Measurements from ENCODE around the gene ASCC2. TPM values are rescaled to one million over a fixed set of nuclear protein-coding genes. Genes with fewer than 3 reads are reported as not detected.

The ASCC2 gene
- total and polyA plus RNA-seq, 4 donors: 34.6 to 43.7 (median 38.7) TPM

- TF ChIP-seq HNF4A (conservative IDR thresholded peaks at IDR 0.05) (no peak), HNF4G (IDR thresholded peaks at IDR 0.05) (no peak)
These were observed 4.7 kb upstream of the ASCC2 start (continued) for GRCh38 chr22:29842740-29843139.

GRCh38 chr22:29842172-29842571 lies 4.1 kb upstream of the ASCC2 start:
- Histone ChIP-seq H3K4me1 (ENCODE audit: control insufficient read depth in 4 of 4, insufficient read depth in 4 of 4, low read length in 3 of 4) (peaks cover 0 to 12% (median 7%) of the 10 kb centered on the region in 4 donors), H3K27ac (ENCODE audit: low read depth in 1 of 2, low read length in 2 of 2) (no peak overlapping the region), H3K27me3 (ENCODE audit: control insufficient read depth in 4 of 4, insufficient read depth in 4 of 4, low read length in 3 of 4) (no peaks in the 10 kb centered on the region), H3K36me3 (ENCODE audit: control insufficient read depth in 4 of 4, insufficient read depth in 3 of 4, low read depth in 1 of 4, low read length in 3 of 4) (no peaks in the 10 kb centered on the region), H3K9ac (ENCODE audit: low read depth in 1 of 2, low read length in 2 of 2) (no peak overlapping the region), H3K4me3 (ENCODE audit: low read depth in 1 of 3, low read length in 3 of 3) (no peak overlapping the region), H3K9me3 (ENCODE audit: control insufficient read depth in 4 of 4, low read length in 3 of 4) (peaks cover 0 to 4% (median 0%) of the 10 kb centered on the region in 4 donors)
- TF ChIP-seq YY1 (IDR thresholded peaks at IDR 0.05): no peak
- no peak for TF ChIP-seq MAX (IDR thresholded peaks at IDR 0.05)
- no peak for TF ChIP-seq FOXA2 (IDR thresholded peaks at IDR 0.05)
- TF ChIP-seq CTCF (IDR thresholded peaks at IDR 0.05; ENCODE audit: low read depth, low read length, missing input control): no peak
- TF ChIP-seq RXRA (IDR thresholded peaks at IDR 0.05): no peak
- no peak for TF ChIP-seq FOXA1 (IDR thresholded peaks at IDR 0.05)
- TF ChIP-seq, protein P1, sequence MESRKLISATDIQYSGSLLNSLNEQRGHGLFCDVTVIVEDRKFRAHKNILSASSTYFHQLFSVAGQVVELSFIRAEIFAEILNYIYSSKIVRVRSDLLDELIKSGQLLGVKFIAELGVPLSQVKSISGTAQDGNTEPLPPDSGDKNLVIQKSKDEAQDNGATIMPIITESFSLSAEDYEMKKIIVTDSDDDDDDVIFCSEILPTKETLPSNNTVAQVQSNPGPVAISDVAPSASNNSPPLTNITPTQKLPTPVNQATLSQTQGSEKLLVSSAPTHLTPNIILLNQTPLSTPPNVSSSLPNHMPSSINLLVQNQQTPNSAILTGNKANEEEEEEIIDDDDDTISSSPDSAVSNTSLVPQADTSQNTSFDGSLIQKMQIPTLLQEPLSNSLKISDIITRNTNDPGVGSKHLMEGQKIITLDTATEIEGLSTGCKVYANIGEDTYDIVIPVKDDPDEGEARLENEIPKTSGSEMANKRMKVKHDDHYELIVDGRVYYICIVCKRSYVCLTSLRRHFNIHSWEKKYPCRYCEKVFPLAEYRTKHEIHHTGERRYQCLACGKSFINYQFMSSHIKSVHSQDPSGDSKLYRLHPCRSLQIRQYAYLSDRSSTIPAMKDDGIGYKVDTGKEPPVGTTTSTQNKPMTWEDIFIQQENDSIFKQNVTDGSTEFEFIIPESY (IDR thresholded peaks at IDR 0.05): no peak
- no peak for TF ChIP-seq GABPA (IDR thresholded peaks at IDR 0.05 in 1 of 2, conservative IDR thresholded peaks at IDR 0.05 in 1 of 2)
- no peak for TF ChIP-seq HNF4A (conservative IDR thresholded peaks at IDR 0.05)
- no peak for TF ChIP-seq HNF4G (IDR thresholded peaks at IDR 0.05)
- no peak for TF ChIP-seq NR2F2 (IDR thresholded peaks at IDR 0.05)
- WGBS: 88% methylated on average over 2 of the region's 2 CpGs
- no peak for DNase-seq (ENCODE audit: low spot score)

- H3K27ac ChIP-seq (ENCODE audit: low read depth in 1 of 2, low read length in 2 of 2): no peak overlapping the region
- H3K27me3 ChIP-seq (ENCODE audit: control insufficient read depth in 4 of 4, insufficient read depth in 4 of 4, low read length in 3 of 4): no peaks in the 10 kb centered on the region
- H3K9ac ChIP-seq (ENCODE audit: low read depth in 1 of 2, low read length in 2 of 2): no peak overlapping the region
- H3K9me3 ChIP-seq (ENCODE audit: control insufficient read depth in 4 of 4, low read length in 3 of 4): no peaks in the 10 kb centered on the region
- H3K36me3 ChIP-seq (ENCODE audit: control insufficient read depth in 4 of 4, insufficient read depth in 3 of 4, low read depth in 1 of 4, low read length in 3 of 4): no peaks in the 10 kb centered on the region
- DNase-seq (ENCODE audit: low spot score): no peak
- H3K4me3 ChIP-seq (ENCODE audit: low read depth in 1 of 3, low read length in 3 of 3): no peak overlapping the region
- H3K4me1 ChIP-seq (ENCODE audit: control insufficient read depth in 4 of 4, insufficient read depth in 4 of 4, low read length in 3 of 4): peaks cover 0 to 26% (median 15%) of the 10 kb centered on the region in 4 donors
- TF ChIP-seq RXRA (IDR thresholded peaks at IDR 0.05) (no peak), RAD21 (IDR thresholded peaks at IDR 0.05) (no peak), TAF1 (conservative IDR thresholded peaks at IDR 0.05) (no peak), CTCF (IDR thresholded peaks at IDR 0.05; ENCODE audit: low read depth, low read length, missing input control) (no peak), FOXA1 (IDR thresholded peaks at IDR 0.05) (no peak), HNF4A (conservative IDR thresholded peaks at IDR 0.05) (no peak), NR2F2 (IDR thresholded peaks at IDR 0.05) (no peak), YY1 (IDR thresholded peaks at IDR 0.05) (no peak), JUND (IDR thresholded peaks at IDR 0.05) (no peak), FOXA2 (IDR thresholded peaks at IDR 0.05) (no peak), GABPA (IDR thresholded peaks at IDR 0.05 in 1 of 2, conservative IDR thresholded peaks at IDR 0.05 in 1 of 2) (no peak), HNF4G (IDR thresholded peaks at IDR 0.05) (no peak), REST (IDR thresholded peaks at IDR 0.05) (no peak), MAX (IDR thresholded peaks at IDR 0.05) (no peak), SP1 (IDR thresholded peaks at IDR 0.05) (no peak)
- TF ChIP-seq, protein P1 (IDR thresholded peaks at IDR 0.05): no peak
- TF ChIP-seq, protein P2, sequence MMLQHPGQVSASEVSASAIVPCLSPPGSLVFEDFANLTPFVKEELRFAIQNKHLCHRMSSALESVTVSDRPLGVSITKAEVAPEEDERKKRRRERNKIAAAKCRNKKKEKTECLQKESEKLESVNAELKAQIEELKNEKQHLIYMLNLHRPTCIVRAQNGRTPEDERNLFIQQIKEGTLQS (IDR thresholded peaks at IDR 0.05): no peak
These were observed 2.4 kb upstream of the ASCC2 start for GRCh38 chr22:29840498-29840897.
